Tibial artery (tissue), 4 donors: ENCODE measurements around the gene MDM2.

ENCODE experiments used
- DNase-seq, 2 donors: peaks; one replicate each; pipeline ENCODE4 v3.0.0-alpha.2; 2019
- H3K27ac ChIP-seq, 2 donors: fragments of 200-600 bp; sonication (generic) in 1 of 2; 1 replicate in 1 of 2; 2 replicates in 1 of 2; pipeline ENCODE4 v1.5.1; 2018 to 2019; ENCODE audit warnings: mild to moderate bottlenecking in 1 of 2
- H3K27me3 ChIP-seq, 2 donors: fragments of 200-600 bp; sonication (generic) in 1 of 2; one replicate each; pipeline versions ENCODE4 v1.5.1 to v1.6.0; 2016 to 2019
- H3K36me3 ChIP-seq, 3 donors: fragments of 200-600 bp; sonication (generic) in 2 of 3; one replicate each; pipeline ENCODE4 v1.5.1; 2016 to 2019; ENCODE audit warnings: mild to moderate bottlenecking in 2 of 3
- H3K4me1 ChIP-seq, 4 donors: fragments of 200-600 bp; sonication (generic) in 2 of 4; 1 replicate in 3 of 4; 2 replicates in 1 of 4; pipeline ENCODE4 v1.5.1; 2016 to 2019
- H3K4me3 ChIP-seq, 2 donors: fragments of 200-600 bp; sonication (generic) in 1 of 2; 1 replicate in 1 of 2; 2 replicates in 1 of 2; pipeline ENCODE4 v1.5.1; 2018 to 2019; ENCODE audit warnings: mild to moderate bottlenecking in 2 of 2
- H3K9me3 ChIP-seq, 3 donors: fragments of 200-600 bp; sonication (generic) in 1 of 3; one replicate each; pipeline ENCODE4 v1.5.1; 2016 to 2019
- CTCF ChIP-seq, 2 experiments: fragments of 200-600 bp in 1 of 2; fragments of 450-650 bp in 1 of 2; IDR thresholded peaks; one replicate each; pipeline ENCODE4 v1.5.1; 2017 to 2019; ENCODE audit warnings: antibody characterized with exemption in 2 of 2, mild to moderate bottlenecking in 1 of 2, moderate library complexity in 1 of 2
- intact Hi-C: fragments of 100-400 bp; cut with DNase I; formaldehyde crosslinking; loops from one replicate; pipeline ENCODE4 v1.15.0; 2023; ENCODE audit warnings: low total_unique reads

MDM2 gene

GRCh38 chr12:68877583-68877982 lies 69.6 kb downstream of the MDM2 start:
- no peak for DNase-seq
- H3K4me3 ChIP-seq = no peak overlapping the region
- no peaks in the 10 kb centered on the region for H3K4me1 ChIP-seq
- H3K27ac ChIP-seq = no peak overlapping the region
- no peak for TF ChIP-seq CTCF (IDR thresholded peaks at IDR 0.05)
- H3K27me3 ChIP-seq = no peaks in the 10 kb centered on the region
- H3K9me3 ChIP-seq = no peaks in the 10 kb centered on the region
- intact Hi-C loops = no loop called here
- H3K36me3 ChIP-seq = no peaks in the 10 kb centered on the region

GRCh38 chr12:68878283-68878682 lies 70.3 kb downstream of the MDM2 start:
- intact Hi-C loops = no loop called here
- Histone ChIP-seq H3K9me3 (no peaks in the 10 kb centered on the region), H3K36me3 (no peaks in the 10 kb centered on the region), H3K27ac (no peak overlapping the region), H3K4me3 (no peak overlapping the region), H3K4me1 (no peaks in the 10 kb centered on the region), H3K27me3 (no peaks in the 10 kb centered on the region)
- TF ChIP-seq CTCF (IDR thresholded peaks at IDR 0.05) = no peak
- no peak for DNase-seq

- no peaks in the 10 kb centered on the region for H3K36me3 ChIP-seq
- intact Hi-C loops = no loop called here
- H3K4me3 ChIP-seq = no peak overlapping the region
- no peaks in the 10 kb centered on the region for H3K9me3 ChIP-seq
- no peak for TF ChIP-seq CTCF (IDR thresholded peaks at IDR 0.05)
- no peak overlapping the region for H3K27ac ChIP-seq
- H3K4me1 ChIP-seq = no peaks in the 10 kb centered on the region
- H3K27me3 ChIP-seq = no peaks in the 10 kb centered on the region
- no peak for DNase-seq
Observed at GRCh38 chr12:68878846-68879245, 70.9 kb downstream of the MDM2 start.

- Histone ChIP-seq H3K4me3 (no peak overlapping the region), H3K4me1 (no peaks in the 10 kb centered on the region), H3K36me3 (no peaks in the 10 kb centered on the region), H3K27me3 (no peaks in the 10 kb centered on the region), H3K27ac (no peak overlapping the region), H3K9me3 (no peaks in the 10 kb centered on the region)
- intact Hi-C loops = no loop called here
- no peak for DNase-seq
- no peak for TF ChIP-seq CTCF (IDR thresholded peaks at IDR 0.05)
Observed at GRCh38 chr12:68880660-68881325, 72.8 kb downstream of the MDM2 start.

- Histone ChIP-seq H3K27me3 (no peaks in the 10 kb centered on the region), H3K27ac (no peak overlapping the region), H3K9me3 (no peaks in the 10 kb centered on the region), H3K4me1 (no peaks in the 10 kb centered on the region), H3K4me3 (no peak overlapping the region), H3K36me3 (no peaks in the 10 kb centered on the region)
- no peak for DNase-seq
- no peak for TF ChIP-seq CTCF (IDR thresholded peaks at IDR 0.05)
- intact Hi-C loops = no loop called here
Observed at GRCh38 chr12:68882251-68882964, 74.4 kb downstream of the MDM2 start.
